SK-N-SH treated with all-trans-retinoic acid at 6 μM for 48 hours (cell line): Measurements from ENCODE around the gene C12orf76.

Experiments used
- ATAC-seq: fragments of 200-7000 bp; cut with Tn5 transposase; 3 replicates; pipeline ENCODE4 v1.9.1; 2020; ENCODE audit warnings: mild to moderate bottlenecking, moderate library complexity
- ARNTL ChIP-seq: fragments of 450-650 bp; formaldehyde crosslinking; IDR thresholded peaks from 2 replicates; pipeline ENCODE4 v1.5.0; 2020; ENCODE audit warnings: low read depth, mild to moderate bottlenecking, moderate library complexity, borderline replicate concordance
- BACH2 ChIP-seq: fragments of 250-450 bp; sonication (Bioruptor Pico); IDR thresholded peaks from 2 replicates; pipeline ENCODE4 v1.9.0; 2021; ENCODE audit warnings: mild to moderate bottlenecking, borderline replicate concordance
- CSDC2 ChIP-seq: fragments of 250-450 bp; sonication (Bioruptor Pico); IDR thresholded peaks from 2 replicates; pipeline ENCODE4 v1.5.0; 2020; ENCODE audit warnings: mild to moderate bottlenecking, moderate library complexity
- ESRRG ChIP-seq: fragments of 250-450 bp; sonication (Bioruptor Pico); IDR thresholded peaks from 2 replicates; pipeline ENCODE4 v1.6.1; 2021; ENCODE audit warnings: mild to moderate bottlenecking
- GLIS3 ChIP-seq: fragments of 250-450 bp; sonication (Bioruptor Pico); IDR thresholded peaks from 2 replicates; pipeline ENCODE4 v1.5.0; 2020; ENCODE audit warnings: mild to moderate bottlenecking, moderate library complexity
- ISL1 ChIP-seq: fragments of 250-450 bp; sonication (Bioruptor Pico); IDR thresholded peaks from 2 replicates; pipeline ENCODE4 v2.1.2; 2022; ENCODE audit warnings: mild to moderate bottlenecking, moderate library complexity
- OSR1 ChIP-seq: fragments of 250-450 bp; sonication (Bioruptor Pico); IDR thresholded peaks from 2 replicates; pipeline ENCODE4 v1.8.0; 2022; ENCODE audit warnings: moderate library complexity, mild to moderate bottlenecking, inconsistent platforms
- RARB ChIP-seq: fragments of 250-450 bp; sonication (Bioruptor Pico); IDR thresholded peaks from 2 replicates; pipeline ENCODE4 v1.8.0; 2021; ENCODE audit warnings: mild to moderate bottlenecking, moderate library complexity
- SNAI2 ChIP-seq: fragments of 250-450 bp; sonication (Bioruptor Pico); IDR thresholded peaks from 2 replicates; pipeline ENCODE4 v1.5.0; 2020; ENCODE audit warnings: mild to moderate bottlenecking, moderate library complexity
- TCF4 ChIP-seq: fragments of 250-450 bp; sonication (Bioruptor Pico); IDR thresholded peaks from 2 replicates; pipeline ENCODE4 v1.8.0; 2021; ENCODE audit warnings: mild to moderate bottlenecking, moderate library complexity, borderline replicate concordance
- TOX ChIP-seq: fragments of 250-450 bp; sonication (Bioruptor Pico); IDR thresholded peaks from 2 replicates; pipeline ENCODE4 v1.8.0; 2021; ENCODE audit warnings: mild to moderate bottlenecking, moderate library complexity, borderline replicate concordance
- ZC3H10 ChIP-seq: fragments of 250-450 bp; sonication (Bioruptor Pico); IDR thresholded peaks from 2 replicates; pipeline ENCODE4 v1.5.1; 2021; ENCODE audit warnings: mild to moderate bottlenecking, moderate library complexity
- ZFP3 ChIP-seq: fragments of 250-450 bp; sonication (Bioruptor Pico); IDR thresholded peaks from 2 replicates; pipeline ENCODE4 v1.5.0; 2020; ENCODE audit warnings: mild to moderate bottlenecking, moderate library complexity
- ZFP30 ChIP-seq: fragments of 450-650 bp; formaldehyde crosslinking; IDR thresholded peaks from 2 replicates; pipeline ENCODE4 v1.5.0; 2022; ENCODE audit warnings: mild to moderate bottlenecking, moderate library complexity
- ZNF70 ChIP-seq: fragments of 450-650 bp; formaldehyde crosslinking; IDR thresholded peaks from 2 replicates; pipeline ENCODE4 v1.5.0; 2020; ENCODE audit warnings: mild to moderate bottlenecking, moderate library complexity
- ZNF8 ChIP-seq: fragments of 450-650 bp; formaldehyde crosslinking; IDR thresholded peaks from 2 replicates; pipeline ENCODE4 v1.5.0; 2020; ENCODE audit warnings: mild to moderate bottlenecking, moderate library complexity
- TF ChIP-seq, protein P1 (sequence below): fragments of 250-450 bp; sonication (Bioruptor Pico); IDR thresholded peaks from 2 replicates; pipeline ENCODE4 v1.5.0; 2020; ENCODE audit warnings: mild to moderate bottlenecking, moderate library complexity
- TF ChIP-seq, protein P2 (sequence below): fragments of 250-450 bp; sonication (Bioruptor Pico); IDR thresholded peaks from 2 replicates; pipeline ENCODE4 v1.8.0; 2021; ENCODE audit warnings: low read depth, mild to moderate bottlenecking, moderate library complexity, borderline replicate concordance
- TF ChIP-seq, protein P3 (sequence below): fragments of 250-450 bp; sonication (Bioruptor Pico); IDR thresholded peaks from 2 replicates; pipeline ENCODE4 v1.5.1; 2021; ENCODE audit warnings: mild to moderate bottlenecking, moderate library complexity
- TF ChIP-seq, protein P4 (sequence below): fragments of 250-450 bp; sonication (Bioruptor Pico); IDR thresholded peaks from 2 replicates; pipeline ENCODE4 v1.8.0; 2020; ENCODE audit warnings: mild to moderate bottlenecking, moderate library complexity, borderline replicate concordance

Gene C12orf76

DNA sequence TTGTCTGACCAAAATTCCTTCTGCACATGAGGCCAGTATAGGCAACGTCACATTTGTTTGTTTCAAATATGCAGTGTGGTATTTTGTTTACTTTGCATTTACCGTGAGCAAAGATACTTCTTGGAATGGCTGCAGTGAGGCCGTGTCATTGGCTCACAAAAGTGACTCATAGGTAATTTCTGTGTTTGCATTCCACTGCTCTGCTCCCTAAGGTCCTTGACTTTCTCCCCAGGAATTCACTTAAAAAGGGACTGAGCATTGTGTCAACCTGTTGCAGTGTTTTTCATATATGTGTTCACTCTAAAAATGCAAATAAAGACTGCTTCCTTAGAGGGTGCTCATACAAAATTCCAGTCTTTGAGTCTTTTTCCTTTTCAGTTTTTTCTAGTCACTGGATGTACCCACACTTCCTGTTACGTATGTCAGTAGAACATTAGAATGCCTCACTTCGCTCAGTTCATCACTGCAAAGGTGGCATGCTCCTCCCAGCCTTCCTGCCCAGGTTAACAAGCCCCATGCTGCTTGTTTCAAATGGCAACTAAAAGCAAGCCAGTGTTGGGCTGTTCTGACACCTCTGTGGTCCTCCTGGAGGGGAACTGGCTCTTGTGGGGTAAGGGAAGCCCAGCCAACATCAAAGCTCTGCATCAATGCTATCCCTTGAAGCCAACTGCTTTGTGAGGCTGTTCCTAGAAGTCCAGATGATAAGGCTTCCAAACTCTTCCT lies 9.1 kb downstream of the C12orf76 start:
- no peak for TF ChIP-seq ZFP30 (CRISPR knock-in tag)
- TF ChIP-seq, protein P1, sequence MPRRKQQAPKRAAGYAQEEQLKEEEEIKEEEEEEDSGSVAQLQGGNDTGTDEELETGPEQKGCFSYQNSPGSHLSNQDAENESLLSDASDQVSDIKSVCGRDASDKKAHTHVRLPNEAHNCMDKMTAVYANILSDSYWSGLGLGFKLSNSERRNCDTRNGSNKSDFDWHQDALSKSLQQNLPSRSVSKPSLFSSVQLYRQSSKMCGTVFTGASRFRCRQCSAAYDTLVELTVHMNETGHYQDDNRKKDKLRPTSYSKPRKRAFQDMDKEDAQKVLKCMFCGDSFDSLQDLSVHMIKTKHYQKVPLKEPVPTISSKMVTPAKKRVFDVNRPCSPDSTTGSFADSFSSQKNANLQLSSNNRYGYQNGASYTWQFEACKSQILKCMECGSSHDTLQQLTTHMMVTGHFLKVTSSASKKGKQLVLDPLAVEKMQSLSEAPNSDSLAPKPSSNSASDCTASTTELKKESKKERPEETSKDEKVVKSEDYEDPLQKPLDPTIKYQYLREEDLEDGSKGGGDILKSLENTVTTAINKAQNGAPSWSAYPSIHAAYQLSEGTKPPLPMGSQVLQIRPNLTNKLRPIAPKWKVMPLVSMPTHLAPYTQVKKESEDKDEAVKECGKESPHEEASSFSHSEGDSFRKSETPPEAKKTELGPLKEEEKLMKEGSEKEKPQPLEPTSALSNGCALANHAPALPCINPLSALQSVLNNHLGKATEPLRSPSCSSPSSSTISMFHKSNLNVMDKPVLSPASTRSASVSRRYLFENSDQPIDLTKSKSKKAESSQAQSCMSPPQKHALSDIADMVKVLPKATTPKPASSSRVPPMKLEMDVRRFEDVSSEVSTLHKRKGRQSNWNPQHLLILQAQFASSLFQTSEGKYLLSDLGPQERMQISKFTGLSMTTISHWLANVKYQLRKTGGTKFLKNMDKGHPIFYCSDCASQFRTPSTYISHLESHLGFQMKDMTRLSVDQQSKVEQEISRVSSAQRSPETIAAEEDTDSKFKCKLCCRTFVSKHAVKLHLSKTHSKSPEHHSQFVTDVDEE (CRISPR knock-in tag), result no peak
- ATAC-seq, result peak; percentile 88

DNA sequence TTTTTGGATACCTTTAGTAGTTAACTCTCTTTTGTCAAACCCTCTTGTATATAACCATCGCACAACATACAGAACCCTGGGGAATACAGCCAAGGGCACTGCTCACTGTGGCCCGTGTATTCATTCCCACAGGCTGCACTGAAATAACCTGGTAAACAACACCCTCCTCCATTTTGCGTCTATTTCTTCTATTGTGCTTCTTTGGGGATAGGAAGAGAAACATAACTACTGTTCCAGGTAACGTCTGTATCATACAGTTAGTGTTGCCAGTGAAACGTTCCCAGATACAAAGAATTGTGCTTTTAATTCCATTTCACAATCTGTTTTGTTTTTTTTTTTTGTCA lies 9.6 kb downstream of the C12orf76 start:
- TF ChIP-seq, protein P2, sequence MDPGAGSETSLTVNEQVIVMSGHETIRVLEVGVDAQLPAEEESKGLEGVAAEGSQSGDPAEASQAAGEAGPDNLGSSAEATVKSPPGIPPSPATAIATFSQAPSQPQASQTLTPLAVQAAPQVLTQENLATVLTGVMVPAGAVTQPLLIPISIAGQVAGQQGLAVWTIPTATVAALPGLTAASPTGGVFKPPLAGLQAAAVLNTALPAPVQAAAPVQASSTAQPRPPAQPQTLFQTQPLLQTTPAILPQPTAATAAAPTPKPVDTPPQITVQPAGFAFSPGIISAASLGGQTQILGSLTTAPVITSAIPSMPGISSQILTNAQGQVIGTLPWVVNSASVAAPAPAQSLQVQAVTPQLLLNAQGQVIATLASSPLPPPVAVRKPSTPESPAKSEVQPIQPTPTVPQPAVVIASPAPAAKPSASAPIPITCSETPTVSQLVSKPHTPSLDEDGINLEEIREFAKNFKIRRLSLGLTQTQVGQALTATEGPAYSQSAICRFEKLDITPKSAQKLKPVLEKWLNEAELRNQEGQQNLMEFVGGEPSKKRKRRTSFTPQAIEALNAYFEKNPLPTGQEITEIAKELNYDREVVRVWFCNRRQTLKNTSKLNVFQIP (CRISPR knock-in tag), result no peak
- TF ChIP-seq OSR1 (CRISPR knock-in tag) (no peak), CSDC2 (CRISPR knock-in tag) (no peak), SNAI2 (no peak), TOX (CRISPR knock-in tag) (no peak), ZC3H10 (no peak), RARB (CRISPR knock-in tag) (no peak), ZFP3 (CRISPR knock-in tag) (no peak), ISL1 (CRISPR knock-in tag) (no peak), ZNF70 (no peak), ZFP30 (CRISPR knock-in tag) (no peak), ZNF8 (no peak), BACH2 (CRISPR knock-in tag) (no peak), GLIS3 (CRISPR knock-in tag) (no peak), ARNTL (CRISPR knock-in tag) (no peak)
- TF ChIP-seq, protein P3, sequence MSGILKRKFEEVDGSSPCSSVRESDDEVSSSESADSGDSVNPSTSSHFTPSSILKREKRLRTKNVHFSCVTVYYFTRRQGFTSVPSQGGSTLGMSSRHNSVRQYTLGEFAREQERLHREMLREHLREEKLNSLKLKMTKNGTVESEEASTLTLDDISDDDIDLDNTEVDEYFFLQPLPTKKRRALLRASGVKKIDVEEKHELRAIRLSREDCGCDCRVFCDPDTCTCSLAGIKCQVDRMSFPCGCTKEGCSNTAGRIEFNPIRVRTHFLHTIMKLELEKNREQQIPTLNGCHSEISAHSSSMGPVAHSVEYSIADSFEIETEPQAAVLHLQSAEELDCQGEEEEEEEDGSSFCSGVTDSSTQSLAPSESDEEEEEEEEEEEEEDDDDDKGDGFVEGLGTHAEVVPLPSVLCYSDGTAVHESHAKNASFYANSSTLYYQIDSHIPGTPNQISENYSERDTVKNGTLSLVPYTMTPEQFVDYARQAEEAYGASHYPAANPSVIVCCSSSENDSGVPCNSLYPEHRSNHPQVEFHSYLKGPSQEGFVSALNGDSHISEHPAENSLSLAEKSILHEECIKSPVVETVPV (CRISPR knock-in tag), result no peak
- TF ChIP-seq, protein P1 (CRISPR knock-in tag), result no peak
- TF ChIP-seq, protein P4, sequence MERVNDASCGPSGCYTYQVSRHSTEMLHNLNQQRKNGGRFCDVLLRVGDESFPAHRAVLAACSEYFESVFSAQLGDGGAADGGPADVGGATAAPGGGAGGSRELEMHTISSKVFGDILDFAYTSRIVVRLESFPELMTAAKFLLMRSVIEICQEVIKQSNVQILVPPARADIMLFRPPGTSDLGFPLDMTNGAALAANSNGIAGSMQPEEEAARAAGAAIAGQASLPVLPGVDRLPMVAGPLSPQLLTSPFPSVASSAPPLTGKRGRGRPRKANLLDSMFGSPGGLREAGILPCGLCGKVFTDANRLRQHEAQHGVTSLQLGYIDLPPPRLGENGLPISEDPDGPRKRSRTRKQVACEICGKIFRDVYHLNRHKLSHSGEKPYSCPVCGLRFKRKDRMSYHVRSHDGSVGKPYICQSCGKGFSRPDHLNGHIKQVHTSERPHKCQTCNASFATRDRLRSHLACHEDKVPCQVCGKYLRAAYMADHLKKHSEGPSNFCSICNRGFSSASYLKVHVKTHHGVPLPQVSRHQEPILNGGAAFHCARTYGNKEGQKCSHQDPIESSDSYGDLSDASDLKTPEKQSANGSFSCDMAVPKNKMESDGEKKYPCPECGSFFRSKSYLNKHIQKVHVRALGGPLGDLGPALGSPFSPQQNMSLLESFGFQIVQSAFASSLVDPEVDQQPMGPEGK (CRISPR knock-in tag), result no peak
- ATAC-seq, result no peak

DNA sequence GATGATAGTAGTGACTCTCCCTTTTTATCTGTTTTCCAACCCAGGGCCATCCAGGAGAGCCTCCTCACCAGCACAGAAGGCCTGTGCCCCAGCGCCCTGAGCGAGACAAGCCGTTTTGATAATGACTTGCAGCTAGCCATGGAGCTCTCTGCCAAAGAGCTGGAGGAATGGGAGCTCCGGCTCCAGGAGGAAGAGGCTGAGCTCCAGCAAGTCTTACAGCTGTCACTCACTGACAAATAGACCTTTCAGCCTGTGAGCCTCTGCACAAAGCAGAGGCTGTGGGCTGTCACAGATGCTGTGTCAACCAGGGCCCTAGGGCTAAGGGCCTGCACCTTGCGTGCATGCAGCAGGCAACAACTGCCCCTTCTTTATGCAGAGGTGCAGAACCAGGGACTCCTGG lies 11.0 kb downstream of the C12orf76 start:
- no peak for ATAC-seq
- no peak for TF ChIP-seq ESRRG
- TF ChIP-seq ZFP3 (CRISPR knock-in tag), result no peak
- no peak for TF ChIP-seq ARNTL (CRISPR knock-in tag)
- TF ChIP-seq, protein P3 (CRISPR knock-in tag), result no peak
- TF ChIP-seq OSR1 (CRISPR knock-in tag), result no peak
- TF ChIP-seq, protein P1 (CRISPR knock-in tag), result no peak
- no peak for TF ChIP-seq TCF4 (CRISPR knock-in tag)
- TF ChIP-seq ZC3H10, result no peak
- TF ChIP-seq, protein P2 (CRISPR knock-in tag), result no peak
